Cardiac muscle cell (in vitro differentiated cells and primary cell): Measurements from ENCODE around the gene SPINK4. TPM values are rescaled to one million over a fixed set of nuclear protein-coding genes. Genes with fewer than 3 reads are reported as not detected.

Source experiments
- DNase-seq, 2 donors: peaks; one replicate each; pipeline versions ENCODE4 v3.0.0 to v3.0.0-alpha.2; 2010 to 2017; ENCODE audit warnings: low read depth in 1 of 2, low spot score in 1 of 2
- H3K27ac ChIP-seq: fragments of 200-600 bp; sonication (generic); 2 replicates; pipeline ENCODE4 v1.5.1; 2016
- H3K27me3 ChIP-seq: fragments of 200-600 bp; sonication (generic); 2 replicates; pipeline ENCODE4 v1.6.0; 2016; ENCODE audit warnings: control low read depth
- H3K36me3 ChIP-seq: fragments of 200-600 bp; sonication (generic); 2 replicates; pipeline ENCODE4 v1.5.1; 2016; ENCODE audit warnings: control low read depth
- H3K4me1 ChIP-seq: fragments of 200-600 bp; sonication (generic); 2 replicates; pipeline ENCODE4 v1.8.1; 2017; ENCODE audit warnings: low read depth, mild to moderate bottlenecking, mixed run types
- H3K4me3 ChIP-seq: fragments of 200-600 bp; sonication (generic); 2 replicates; pipeline ENCODE4 v1.5.1; 2016; ENCODE audit warnings: mild to moderate bottlenecking
- H3K9me3 ChIP-seq: fragments of 200-600 bp; sonication (generic); 2 replicates; pipeline ENCODE4 v1.5.1; 2017; ENCODE audit warnings: low read depth, mild to moderate bottlenecking, control low read depth
- CTCF ChIP-seq: IDR thresholded peaks from 2 replicates; pipeline ENCODE4 v1.5.1; 2012; ENCODE audit warnings: low read depth, mild to moderate bottlenecking, low read length
- polyA plus RNA-seq: library from polyadenylated mRNA; unstranded; fragments of >200 nt; fragmentation: Nextera tagmentation; extraction: Ambion mirVana; gene quantifications from 2 replicates; pipeline ENCODE4 v1.2.1, GENCODE V29; 2016
- total RNA-seq: library from RNA; depleted of rRNA; stranded (reverse); fragments of >200 nt; gene quantifications from 2 replicates; pipeline ENCODE4 v1.2.3, GENCODE V29; 2016

The SPINK4 gene
- total and polyA plus RNA-seq, 2 experiments from 2014 or later: 6.9 TPM; not detected in 1

GRCh38 chr9:33225319-33226147 is 14.4 kb upstream of the SPINK4 start:
- H3K36me3 ChIP-seq: no peaks in the 10 kb centered on the region
- peak; percentile 55 for TF ChIP-seq CTCF
- peak; percentile 71 to 83 for DNase-seq
- H3K27me3 ChIP-seq: no peaks in the 10 kb centered on the region
- H3K27ac ChIP-seq: no peak overlapping the region
- H3K4me3 ChIP-seq: no peak overlapping the region
- H3K4me1 ChIP-seq: no peaks in the 10 kb centered on the region
- no peaks in the 10 kb centered on the region for H3K9me3 ChIP-seq

GRCh38 chr9:33227008-33227398 is 13.0 kb upstream of the SPINK4 start:
- Histone ChIP-seq H3K4me3 (no peak overlapping the region), H3K36me3 (no peaks in the 10 kb centered on the region), H3K4me1 (no peaks in the 10 kb centered on the region), H3K27ac (no peak overlapping the region), H3K9me3 (no peaks in the 10 kb centered on the region), H3K27me3 (no peaks in the 10 kb centered on the region)
- DNase-seq: no peak
- no peak for TF ChIP-seq CTCF

- Histone ChIP-seq H3K4me1 (no peaks in the 10 kb centered on the region), H3K27me3 (no peaks in the 10 kb centered on the region), H3K9me3 (no peaks in the 10 kb centered on the region), H3K27ac (no peak overlapping the region), H3K4me3 (no peak overlapping the region), H3K36me3 (no peaks in the 10 kb centered on the region)
- DNase-seq: no peak
- no peak for TF ChIP-seq CTCF
Measured at GRCh38 chr9:33227741-33228140, 12.2 kb upstream of the SPINK4 start.

- TF ChIP-seq CTCF: no peak
- Histone ChIP-seq H3K4me1 (no peaks in the 10 kb centered on the region), H3K4me3 (no peak overlapping the region), H3K36me3 (no peaks in the 10 kb centered on the region), H3K9me3 (no peaks in the 10 kb centered on the region), H3K27me3 (no peaks in the 10 kb centered on the region), H3K27ac (no peak overlapping the region)
- no peak for DNase-seq
Measured at GRCh38 chr9:33228606-33229005, 11.4 kb upstream of the SPINK4 start.

GRCh38 chr9:33229359-33230114 is 10.4 kb upstream of the SPINK4 start:
- H3K27me3 ChIP-seq: no peaks in the 10 kb centered on the region
- DNase-seq: no peak
- H3K27ac ChIP-seq: no peak overlapping the region
- no peaks in the 10 kb centered on the region for H3K9me3 ChIP-seq
- H3K4me3 ChIP-seq: no peak overlapping the region
- no peaks in the 10 kb centered on the region for H3K4me1 ChIP-seq
- TF ChIP-seq CTCF: no peak
- no peaks in the 10 kb centered on the region for H3K36me3 ChIP-seq
